GM23248 (cell line): Measurements from ENCODE around the gene SNX18. TPM values are rescaled to one million over a fixed set of nuclear protein-coding genes. Genes with fewer than 3 reads are reported as not detected.

ENCODE experiments used
- DNase-seq: peaks from one replicate; pipeline ENCODE4 v3.0.0-alpha.2; 2015
- H2AFZ ChIP-seq: fragments of 200-600 bp; sonication (generic); 2 replicates; pipeline ENCODE4 v1.6.1; 2016; ENCODE audit warnings: antibody characterized with exemption
- H3F3A ChIP-seq: fragments of 200-600 bp; sonication (generic); 2 replicates; pipeline ENCODE4 v1.6.1; 2016; ENCODE audit warnings: mild to moderate bottlenecking, antibody characterized with exemption, mixed run types; ENCODE audit not compliant: insufficient read depth
- H3K27ac ChIP-seq: fragments of 200-600 bp; sonication (generic); 2 replicates; pipeline ENCODE4 v1.5.1; 2016; ENCODE audit warnings: mild to moderate bottlenecking
- H3K27me3 ChIP-seq: fragments of 200-600 bp; sonication (generic); replicated peaks from 2 replicates; pipeline ENCODE4 v1.6.1; 2016; ENCODE audit warnings: mild to moderate bottlenecking; ENCODE audit not compliant: insufficient read depth
- H3K36me3 ChIP-seq: fragments of 200-600 bp; sonication (generic); 2 replicates; pipeline ENCODE4 v1.6.1; 2016; ENCODE audit warnings: low read depth, mild to moderate bottlenecking
- H3K4me1 ChIP-seq: fragments of 200-600 bp; sonication (generic); 2 replicates; pipeline ENCODE4 v1.6.1; 2016; ENCODE audit warnings: mild to moderate bottlenecking; ENCODE audit not compliant: insufficient read depth
- H3K4me2 ChIP-seq: fragments of 200-600 bp; sonication (generic); one replicate; pipeline ENCODE4 v1.6.1; 2016; ENCODE audit warnings: mild to moderate bottlenecking; ENCODE audit not compliant: unreplicated experiment
- H3K4me3 ChIP-seq: fragments of 200-600 bp; sonication (generic); 2 replicates; pipeline ENCODE4 v1.5.1; 2016; ENCODE audit warnings: mild to moderate bottlenecking
- H3K79me2 ChIP-seq: fragments of 200-600 bp; sonication (generic); 2 replicates; pipeline ENCODE4 v1.6.1; 2016; ENCODE audit warnings: mild to moderate bottlenecking; ENCODE audit not compliant: insufficient read depth
- H3K9ac ChIP-seq: fragments of 200-600 bp; sonication (generic); 2 replicates; pipeline ENCODE4 v1.6.1; 2016; ENCODE audit warnings: mild to moderate bottlenecking
- H3K9me2 ChIP-seq: fragments of 200-600 bp; sonication (generic); 2 replicates; pipeline ENCODE4 v1.6.1; 2016; ENCODE audit warnings: mixed run types, mild to moderate bottlenecking, moderate library complexity; ENCODE audit not compliant: insufficient read depth
- H3K9me3 ChIP-seq: fragments of 200-600 bp; sonication (generic); one replicate; pipeline ENCODE4 v1.6.1; 2017; ENCODE audit warnings: low read depth
- H4K20me1 ChIP-seq: fragments of 200-600 bp; sonication (generic); 2 replicates; pipeline ENCODE4 v1.6.0; 2016; ENCODE audit not compliant: insufficient read depth
- EZH2 ChIP-seq: fragments of 200-600 bp; sonication (generic); IDR thresholded peaks from 2 replicates; pipeline ENCODE4 v1.6.1; 2018; ENCODE audit warnings: antibody characterized with exemption, mild to moderate bottlenecking; ENCODE audit not compliant: insufficient read depth, poor library complexity, severe bottlenecking
- EZH2phosphoT487 ChIP-seq: fragments of 200-600 bp; sonication (generic); IDR thresholded peaks from 2 replicates; pipeline ENCODE4 v1.6.1; 2018; ENCODE audit warnings: antibody characterized with exemption, moderate library complexity, mild to moderate bottlenecking, low read depth; ENCODE audit not compliant: insufficient read depth
- WGBS, 2 experiments: methylation state at CpG; one replicate each; pipeline ENCODE4 v1.1.6; 2015 to 2017; ENCODE audit warnings: low lambda C conversion rate in 2 of 2, low coverage in 1 of 2; ENCODE audit errors: missing lambda C conversion rate in 2 of 2; 5-methylcytosine and 5-hydroxymethylcytosine counted together
- in situ Hi-C: fragments of 300-500 bp; cut with MboI; formaldehyde crosslinking; loops from 2 replicates; pipeline ENCODE4 v1.15.0; 2020
- polyA plus RNA-seq: library from polyadenylated mRNA; unstranded; fragments of >200 nt; fragmentation: Nextera tagmentation; extraction: Ambion mirVana; gene quantifications from 2 replicates; pipeline ENCODE4 v1.2.1, GENCODE V29; 2016
- total RNA-seq: library from RNA; depleted of rRNA; stranded (reverse); fragments of >200 nt; shearing (Covaris generic); gene quantifications from 2 replicates; pipeline ENCODE4 v1.2.3, GENCODE V29; 2014

The SNX18 gene
- total and polyA plus RNA-seq, 2 experiments from 2014 or later = 14.2 to 77.3 TPM

- Histone ChIP-seq H3K9me3 (no peaks in the 10 kb centered on the region), H3K27me3 (no peaks in the 10 kb centered on the region), H3F3A (0 out of 2 replicates have a peak, but pooled peaks cover 3% of the 10 kb centered on the region), H2AFZ (no peak overlapping the region), H3K36me3 (no peaks in the 10 kb centered on the region), H3K4me3 (no peak overlapping the region), H3K4me2 (no peak overlapping the region), H3K4me1 (peaks cover 10% of the 10 kb centered on the region), H3K27ac (no peak overlapping the region), H3K79me2 (no peaks in the 10 kb centered on the region), H3K9me2 (no peaks in the 10 kb centered on the region), H4K20me1 (no peaks in the 10 kb centered on the region), H3K9ac (no peak overlapping the region)
- WGBS, 2 experiments = 81 to 85% methylated on average over 5 of the region's 5 CpGs
- TF ChIP-seq EZH2phosphoT487 (no peak), EZH2 (no peak)
- in situ Hi-C loops = no loop called here
- DNase-seq = no peak
These were observed 68.8 kb downstream of the SNX18 start for GRCh38 chr5:54586336-54586735.

- Histone ChIP-seq H4K20me1 (no peaks in the 10 kb centered on the region), H3K9me2 (no peaks in the 10 kb centered on the region), H2AFZ (no peak overlapping the region), H3K4me1 (no peaks in the 10 kb centered on the region), H3K4me3 (no peak overlapping the region), H3K4me2 (no peak overlapping the region), H3K27ac (no peak overlapping the region), H3K9me3 (no peaks in the 10 kb centered on the region), H3K9ac (no peak overlapping the region), H3F3A (no peaks in the 10 kb centered on the region), H3K27me3 (no peaks in the 10 kb centered on the region), H3K36me3 (no peaks in the 10 kb centered on the region), H3K79me2 (no peaks in the 10 kb centered on the region)
- no peak for TF ChIP-seq EZH2
- TF ChIP-seq EZH2phosphoT487 = no peak
- 89 to 92% methylated on average over 4 of the region's 4 CpGs for WGBS, 2 experiments
- in situ Hi-C loops = no loop called here
- DNase-seq = no peak
These were observed 72.2 kb downstream of the SNX18 start for GRCh38 chr5:54589786-54590185.

- H3K9ac ChIP-seq = no peak overlapping the region
- H3K4me2 ChIP-seq = no peak overlapping the region
- no peak overlapping the region for H3K27ac ChIP-seq
- H3K4me1 ChIP-seq = no peaks in the 10 kb centered on the region
- H3K9me3 ChIP-seq = no peaks in the 10 kb centered on the region
- H4K20me1 ChIP-seq = no peaks in the 10 kb centered on the region
- TF ChIP-seq EZH2phosphoT487 = no peak
- no peak for TF ChIP-seq EZH2
- no peaks in the 10 kb centered on the region for H3K79me2 ChIP-seq
- no peak overlapping the region for H2AFZ ChIP-seq
- no peaks in the 10 kb centered on the region for H3F3A ChIP-seq
- in situ Hi-C loops = no loop called here
- H3K4me3 ChIP-seq = no peak overlapping the region
- no peak for DNase-seq
- H3K9me2 ChIP-seq = no peaks in the 10 kb centered on the region
- WGBS, 2 experiments = 93 to 95% methylated on average over 3 of the region's 3 CpGs
- no peaks in the 10 kb centered on the region for H3K27me3 ChIP-seq
- H3K36me3 ChIP-seq = no peaks in the 10 kb centered on the region
These were observed 73.3 kb downstream of the SNX18 start for GRCh38 chr5:54590824-54591223.

GRCh38 chr5:54593779-54594178 lies 76.2 kb downstream of the SNX18 start:
- Histone ChIP-seq H3K79me2 (no peaks in the 10 kb centered on the region), H3K9ac (no peak overlapping the region), H3K9me3 (no peaks in the 10 kb centered on the region), H2AFZ (no peak overlapping the region), H3K27ac (no peak overlapping the region), H3K4me2 (no peak overlapping the region), H3K9me2 (no peaks in the 10 kb centered on the region), H3K27me3 (no peaks in the 10 kb centered on the region), H3F3A (no peaks in the 10 kb centered on the region), H3K4me1 (no peaks in the 10 kb centered on the region), H4K20me1 (no peaks in the 10 kb centered on the region), H3K4me3 (no peak overlapping the region), H3K36me3 (no peaks in the 10 kb centered on the region)
- in situ Hi-C loops = no loop called here
- TF ChIP-seq EZH2 = no peak
- no peak for TF ChIP-seq EZH2phosphoT487
- no peak for DNase-seq

- no peaks in the 10 kb centered on the region for H3K27me3 ChIP-seq
- no peaks in the 10 kb centered on the region for H3K4me1 ChIP-seq
- TF ChIP-seq EZH2 (no peak), EZH2phosphoT487 (no peak)
- H3F3A ChIP-seq = no peaks in the 10 kb centered on the region
- H3K79me2 ChIP-seq = no peaks in the 10 kb centered on the region
- in situ Hi-C loops = no loop called here
- no peak overlapping the region for H3K9ac ChIP-seq
- DNase-seq = no peak
- no peak overlapping the region for H3K4me3 ChIP-seq
- H3K27ac ChIP-seq = no peak overlapping the region
- H3K9me3 ChIP-seq = no peaks in the 10 kb centered on the region
- H3K9me2 ChIP-seq = no peaks in the 10 kb centered on the region
- no peaks in the 10 kb centered on the region for H3K36me3 ChIP-seq
- H3K4me2 ChIP-seq = no peak overlapping the region
- H4K20me1 ChIP-seq = no peaks in the 10 kb centered on the region
- H2AFZ ChIP-seq = no peak overlapping the region
These were observed 76.6 kb downstream of the SNX18 start for GRCh38 chr5:54594181-54594580.
